Measurements from ENCODE around the gene AGA. TPM values are rescaled to one million over a fixed set of nuclear protein-coding genes. Genes with fewer than 3 reads are reported as not detected.

Gene AGA
- total and polyA plus RNA-seq, 2 of the 8 experiments (the other 6 are each of a cell fraction or from before 2014, with no cell fraction given): 8.5 to 11.6 TPM

- FAIRE-seq (no peak), DNase-seq (ENCODE audit: low read depth in 1 of 2, low spot score in 2 of 2) (no peak)
- no peak overlapping the region for H2BK12ac ChIP-seq (ENCODE audit: low read depth, low read length)
- no peaks in the 10 kb centered on the region for H3K9me3 ChIP-seq (ENCODE audit: insufficient read depth in 2 of 2, low read depth in 1 of 2, low read length in 1 of 2)
- WGBS, 2 experiments (ENCODE audit: extremely low coverage in 1 of 2, insufficient coverage in 1 of 2, insufficient read length in 1 of 2, insufficient replicate concordance in 2 of 2, low coverage in 1 of 2, low lambda C conversion rate in 2 of 2, missing lambda C conversion rate in 1 of 2): 92% methylated on average over 4 of the region's 4 CpGs; no CpG with 5 or more reads in 1 of the 2 experiments
- no peak overlapping the region for H2BK15ac ChIP-seq (ENCODE audit: low read length)
- no peaks in the 10 kb centered on the region for H3K36me3 ChIP-seq (ENCODE audit: control insufficient read depth in 2 of 4, insufficient read depth in 4 of 4, low read length in 3 of 4)
- no peak overlapping the region for H3K23ac ChIP-seq (ENCODE audit: insufficient read length)
- H3K18ac ChIP-seq (ENCODE audit: extremely low read depth, low read length): no peak overlapping the region
- POLR2A ChIA-PET (ENCODE audit: partially characterized antibody): interaction anchor here (3.3 kb wide), 1 partner anchor 9 kb away, joined by 26 read pairs; the partner anchor contains the start of gene AGA
- H3K23me2 ChIP-seq (ENCODE audit: low read depth, low read length): no peaks in the 10 kb centered on the region; the same call in 1 of the 2 replicates
- no peak overlapping the region for H2AK5ac ChIP-seq (ENCODE audit: low read depth, low read length)
- no peak overlapping the region for H3K4me3 ChIP-seq (ENCODE audit: extremely low read depth in 1 of 4, insufficient read depth in 2 of 4, low read depth in 3 of 4, low read length in 4 of 4)
- H4K5ac ChIP-seq (ENCODE audit: insufficient read length, low read depth, low read length): no peak overlapping the region
- H4K91ac ChIP-seq (replicated peaks; ENCODE audit: insufficient read length, low read length): no peak overlapping the region
- no peaks in the 10 kb centered on the region for H3K4me1 ChIP-seq (replicated peaks in 1 of 4; ENCODE audit: control insufficient read depth in 3 of 4, insufficient read depth in 4 of 4, low read length in 3 of 4)
- H3K56ac ChIP-seq (replicated peaks; ENCODE audit: insufficient read length, low read depth, low read length): no peak overlapping the region
- H2BK120ac ChIP-seq (replicated peaks; ENCODE audit: low read depth, low read length): no peak overlapping the region
- no peak overlapping the region for H3K9ac ChIP-seq (replicated peaks in 1 of 4; ENCODE audit: extremely low read depth in 1 of 4, low read depth in 3 of 4, low read length in 3 of 4)
- no peak overlapping the region for H3K27ac ChIP-seq (ENCODE audit: low read depth, low read length)
- no peak overlapping the region for H3K4ac ChIP-seq (replicated peaks; ENCODE audit: insufficient read length, low read depth, low read length)
- H4K8ac ChIP-seq (ENCODE audit: extremely low read depth, insufficient read depth, low read length): no peak overlapping the region
- no peak overlapping the region for H3K4me2 ChIP-seq (ENCODE audit: insufficient read depth in 1 of 2, low read depth in 2 of 2, low read length in 2 of 2)
- H2AFZ ChIP-seq (ENCODE audit: low read length): no peak overlapping the region
- no peaks in the 10 kb centered on the region; a peak in 1 of 4 replicates for H3K79me2 ChIP-seq (ENCODE audit: control insufficient read depth in 1 of 2, insufficient read depth in 2 of 2, low read length in 2 of 2)
- CTCF ChIA-PET (ENCODE audit: partially characterized antibody): interaction anchor here (1.2 to 1.7 kb wide), 2 partner anchors 70 to 201 kb away, joined by 4 to 5 read pairs; no protein-coding TSS in a partner anchor
- no peaks in the 10 kb centered on the region for H4K20me1 ChIP-seq (replicated peaks in 1 of 2; ENCODE audit: control insufficient read depth in 1 of 2, insufficient read depth in 2 of 2, low read length in 2 of 2)
- no peak overlapping the region for H3K14ac ChIP-seq (ENCODE audit: insufficient read length)
- H3K27me3 ChIP-seq (replicated peaks in 1 of 4; ENCODE audit: control insufficient read depth in 3 of 4, extremely low read depth in 1 of 4, insufficient read depth in 3 of 4, low read length in 3 of 4): no peaks in the 10 kb centered on the region
- H2BK5ac ChIP-seq (ENCODE audit: low read depth, low read length): no peak overlapping the region
- no peak overlapping the region for H2BK20ac ChIP-seq (ENCODE audit: low read length)
- no peaks in the 10 kb centered on the region for H3K79me1 ChIP-seq (ENCODE audit: low read depth, low read length)
- TF ChIP-seq, protein P1, sequence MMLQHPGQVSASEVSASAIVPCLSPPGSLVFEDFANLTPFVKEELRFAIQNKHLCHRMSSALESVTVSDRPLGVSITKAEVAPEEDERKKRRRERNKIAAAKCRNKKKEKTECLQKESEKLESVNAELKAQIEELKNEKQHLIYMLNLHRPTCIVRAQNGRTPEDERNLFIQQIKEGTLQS (IDR thresholded peaks at IDR 0.05; ENCODE audit: insufficient read depth, low read depth, low read length): no peak
- no peak for TF ChIP-seq BCL11A (IDR thresholded peaks at IDR 0.05; ENCODE audit: low read depth in 2 of 2, low read length in 2 of 2)
- no peak for TF ChIP-seq PHF8 (conservative IDR thresholded peaks at IDR 0.05; ENCODE audit: low read depth, low read length)
- TF ChIP-seq USF2 (IDR thresholded peaks at IDR 0.05; ENCODE audit: low read length): no peak
- TF ChIP-seq BACH1 (IDR thresholded peaks at IDR 0.05; ENCODE audit: low read length): no peak
Measured at GRCh38 chr4:177450426-177451107, 8.3 kb upstream of the AGA start.
